Renal pelvis (tissue), 12 donors: ENCODE data around the gene TMEM191C. TPM values are rescaled to one million over a fixed set of nuclear protein-coding genes. Genes with fewer than 3 reads are reported as not detected.
"Not testable (repeated sequence)": the region's sequence is repeated elsewhere in the genome, so short reads cannot be mapped to it uniquely, and the experiment has no call there.

Source experiments
- DNase-seq: peaks from one replicate; pipeline ENCODE4 v3.0.0-alpha.2; 2013
- long read RNA-seq, 16 experiments: transcript quantifications; one replicate each; lab custom pipeline, GENCODE V29; 2026
- polyA plus RNA-seq, 3 donors: library from polyadenylated mRNA; unstranded; fragments of 120-200 nt; gene quantifications; one replicate each; pipeline ENCODE4 v1.2.1, GENCODE V29; 2013; ENCODE audit not compliant: insufficient read length in 3 of 3

The TMEM191C gene
- polyA plus RNA-seq: 1 to 10 TPM; 1.8 to 2.3 (median 2.0) TPM
- long read RNA-seq, donor 1: 0 reads
- long read RNA-seq, donor 2: 0 reads
- long read RNA-seq, donor 3: 0 reads
- long read RNA-seq, donor 4, partial matches to known transcripts: 0 of 1 reads
- long read RNA-seq, donor 4, other reads (novel, unspliced or antisense): 0 of 1 reads
- long read RNA-seq, donor 5: 0 reads
- long read RNA-seq, donor 6, partial matches to known transcripts: 0 of 1 reads
- long read RNA-seq, donor 6, other reads (novel, unspliced or antisense): 0 of 1 reads
- long read RNA-seq, donor 7: 0 reads
- long read RNA-seq, donor 8: 0 reads
- long read RNA-seq, donor 9: 0 reads
- long read RNA-seq, donor 10: 0 reads
- long read RNA-seq, donor 11, partial matches to known transcripts: 0 of 1 reads
- long read RNA-seq, donor 11, other reads (novel, unspliced or antisense): 0 of 1 reads
- long read RNA-seq, donor 12: 0 reads
- long read RNA-seq, donor 13, partial matches to known transcripts: 22 of 29 reads
- long read RNA-seq, donor 13, other reads (novel, unspliced or antisense): 7 of 29 reads
- long read RNA-seq, donor 14: 0 reads
- long read RNA-seq, donor 15, partial matches to known transcripts: 48 of 51 reads
- long read RNA-seq, donor 15, other reads (novel, unspliced or antisense): 0 of 51 reads
- long read RNA-seq, donor 16: 0 reads

DNA sequence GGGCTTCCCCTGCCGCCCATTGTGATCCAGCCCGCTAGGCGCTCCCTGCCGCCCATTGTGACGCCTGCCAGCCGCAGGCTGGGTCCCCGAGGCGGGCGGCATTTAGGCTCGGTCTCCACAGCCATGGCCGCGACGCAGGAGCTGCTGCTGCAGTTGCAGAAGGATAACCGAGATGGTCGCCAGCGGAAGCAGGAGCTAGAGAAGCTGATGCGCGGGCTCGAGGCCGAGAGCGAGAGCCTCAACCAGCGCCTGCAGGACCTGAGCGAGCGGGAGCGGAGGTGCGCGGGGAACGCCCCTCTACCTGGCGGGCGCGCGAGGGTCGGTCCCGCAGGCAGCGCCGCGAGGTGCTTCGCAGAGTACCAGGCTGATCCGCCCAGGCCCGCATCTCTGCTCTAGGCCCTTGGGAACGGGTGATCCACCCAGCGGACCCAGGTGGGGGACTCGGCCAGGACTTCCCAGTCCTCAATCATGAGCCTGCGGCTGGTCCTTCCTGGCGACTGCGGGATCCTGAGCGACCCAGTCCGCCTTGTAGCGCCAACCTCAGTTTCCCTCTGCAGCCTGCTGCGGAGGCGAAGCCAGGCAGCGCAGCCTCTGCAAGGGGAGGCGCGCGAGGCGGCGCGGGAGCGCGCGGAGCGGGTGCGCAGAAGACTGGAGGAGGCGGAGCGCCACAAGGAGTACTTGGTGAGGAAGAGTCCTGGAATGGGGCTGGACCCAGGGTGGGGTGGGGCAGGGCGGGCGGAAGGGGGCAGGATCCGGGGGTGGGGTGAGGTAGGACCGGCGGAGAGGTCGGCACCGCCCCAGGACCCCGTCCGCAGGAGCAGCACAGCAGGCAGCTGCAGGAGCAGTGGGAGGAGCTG lies at the start of gene TMEM191C:
Gene TMEM191C (plus strand): TSS at position 51 of the 857 bp plus-strand sequence. CDS start 73 bp downstream, at position 124.
- DNase-seq: not testable (repeated sequence)

DNA sequence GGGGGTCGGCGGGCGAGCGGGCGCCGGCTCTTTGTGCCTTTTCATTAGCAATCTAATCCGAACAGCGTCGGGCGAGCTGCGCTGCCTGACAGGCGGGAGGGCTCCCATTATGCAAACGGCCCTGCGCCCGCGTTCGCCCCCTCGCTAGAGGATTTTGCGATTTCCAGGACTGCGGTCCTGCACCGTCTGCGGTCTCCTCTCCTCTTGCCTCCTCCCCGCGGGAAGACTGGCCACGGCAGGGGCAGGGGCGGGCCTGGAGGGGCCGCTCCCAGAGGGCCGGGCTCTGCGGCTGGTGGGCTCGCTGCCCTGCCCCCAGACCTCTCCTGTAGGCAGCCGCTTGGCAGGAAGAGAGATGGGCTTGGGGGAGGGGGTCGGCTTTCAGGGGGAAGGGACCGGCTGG lies 49.3 kb upstream of the TMEM191C start:
- DNase-seq: not testable (repeated sequence)

DNA sequence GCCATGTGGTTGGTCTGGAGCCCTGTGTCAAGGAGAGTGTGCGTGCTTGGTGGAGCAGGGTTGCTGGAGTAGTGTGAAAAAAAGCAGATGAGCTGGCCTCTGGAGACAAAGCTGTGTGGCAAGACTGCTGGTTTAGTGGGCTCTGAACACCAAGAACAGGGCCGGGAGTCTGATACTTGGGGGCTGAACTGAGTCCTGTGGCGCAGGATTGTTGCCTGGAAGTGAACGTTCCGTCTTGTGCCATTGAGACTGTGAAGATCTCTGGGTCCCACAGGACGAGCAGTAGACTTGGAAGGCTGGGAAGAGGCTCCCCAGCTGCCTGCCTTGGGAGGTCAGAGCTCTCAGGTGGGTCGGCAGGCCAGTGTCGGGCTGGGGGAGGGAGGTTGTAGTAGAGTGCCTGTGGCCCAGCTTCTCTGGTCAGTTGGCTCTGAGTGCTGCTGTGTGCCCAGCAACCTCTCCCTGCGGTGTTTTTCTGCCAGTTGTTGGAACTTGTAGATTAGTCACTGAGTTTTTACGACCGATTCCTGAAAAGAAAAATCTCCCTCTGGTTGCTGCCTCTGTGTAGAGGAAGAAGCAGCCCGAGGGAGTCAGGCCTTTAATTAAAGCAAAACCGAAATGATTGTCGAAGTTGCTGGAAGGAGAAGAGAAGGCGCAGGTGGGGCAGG lies 48.1 kb upstream of the TMEM191C start:
- not testable (repeated sequence) for DNase-seq

DNA sequence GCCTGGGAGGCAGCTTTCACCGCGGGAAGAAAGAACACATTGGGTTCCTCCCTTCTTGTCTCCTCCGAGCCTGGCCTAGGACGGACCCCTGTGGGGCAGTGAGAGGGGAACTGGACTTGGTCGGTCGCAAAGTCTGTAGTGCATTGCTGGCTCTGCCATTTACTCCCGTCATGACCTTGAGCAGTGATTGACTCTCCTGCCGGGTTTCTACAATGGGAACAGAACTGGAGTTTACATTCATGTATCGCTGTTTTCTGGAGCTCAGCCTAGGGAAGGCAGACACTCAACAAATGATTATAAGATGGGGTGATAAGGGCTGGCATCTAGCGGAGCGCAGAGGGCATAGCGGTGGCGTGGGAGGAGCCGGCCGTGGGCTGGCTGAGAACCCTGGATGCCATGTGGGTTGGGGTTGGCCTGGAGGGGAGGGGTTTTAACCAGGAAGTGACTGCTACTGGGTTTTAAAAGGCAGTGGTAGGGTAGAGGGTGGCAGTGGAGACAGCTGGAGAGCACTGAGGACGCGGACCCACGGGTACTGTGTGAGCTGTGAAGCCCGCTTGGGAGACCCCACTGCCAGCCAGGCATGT lies 46.9 kb upstream of the TMEM191C start:
- not testable (repeated sequence) for DNase-seq

DNA sequence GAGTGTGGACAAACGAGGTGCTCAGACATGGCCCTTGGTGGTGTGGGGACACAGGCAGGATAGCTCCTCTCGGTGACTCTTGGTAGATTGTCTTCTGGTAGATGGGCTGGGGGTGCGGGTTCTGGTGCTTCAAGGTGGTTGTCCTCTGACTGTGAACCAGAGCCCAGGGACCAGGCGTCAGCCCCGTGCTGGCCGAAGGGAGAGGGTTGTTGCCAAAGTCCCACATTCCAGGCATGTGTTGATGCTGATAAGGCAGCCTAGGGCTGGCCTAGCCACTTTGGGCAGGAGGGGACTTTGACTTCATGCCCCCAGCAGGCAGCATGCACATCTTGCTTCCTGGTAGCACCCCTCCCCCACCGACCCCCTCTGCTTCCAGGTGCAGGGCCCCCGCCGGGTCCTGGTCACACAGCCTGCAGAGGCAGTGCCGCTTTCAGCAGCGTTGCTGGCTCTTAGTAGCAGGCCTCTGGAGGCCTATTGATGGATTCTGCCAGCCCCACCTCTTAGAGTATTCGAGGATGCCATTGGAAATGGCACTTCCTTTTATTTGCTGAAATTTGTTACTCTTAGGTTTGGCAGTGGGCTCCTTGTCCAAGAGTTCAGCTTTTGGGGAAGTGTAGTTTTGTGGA lies 43.0 kb upstream of the TMEM191C start:
- not testable (repeated sequence) for DNase-seq

DNA sequence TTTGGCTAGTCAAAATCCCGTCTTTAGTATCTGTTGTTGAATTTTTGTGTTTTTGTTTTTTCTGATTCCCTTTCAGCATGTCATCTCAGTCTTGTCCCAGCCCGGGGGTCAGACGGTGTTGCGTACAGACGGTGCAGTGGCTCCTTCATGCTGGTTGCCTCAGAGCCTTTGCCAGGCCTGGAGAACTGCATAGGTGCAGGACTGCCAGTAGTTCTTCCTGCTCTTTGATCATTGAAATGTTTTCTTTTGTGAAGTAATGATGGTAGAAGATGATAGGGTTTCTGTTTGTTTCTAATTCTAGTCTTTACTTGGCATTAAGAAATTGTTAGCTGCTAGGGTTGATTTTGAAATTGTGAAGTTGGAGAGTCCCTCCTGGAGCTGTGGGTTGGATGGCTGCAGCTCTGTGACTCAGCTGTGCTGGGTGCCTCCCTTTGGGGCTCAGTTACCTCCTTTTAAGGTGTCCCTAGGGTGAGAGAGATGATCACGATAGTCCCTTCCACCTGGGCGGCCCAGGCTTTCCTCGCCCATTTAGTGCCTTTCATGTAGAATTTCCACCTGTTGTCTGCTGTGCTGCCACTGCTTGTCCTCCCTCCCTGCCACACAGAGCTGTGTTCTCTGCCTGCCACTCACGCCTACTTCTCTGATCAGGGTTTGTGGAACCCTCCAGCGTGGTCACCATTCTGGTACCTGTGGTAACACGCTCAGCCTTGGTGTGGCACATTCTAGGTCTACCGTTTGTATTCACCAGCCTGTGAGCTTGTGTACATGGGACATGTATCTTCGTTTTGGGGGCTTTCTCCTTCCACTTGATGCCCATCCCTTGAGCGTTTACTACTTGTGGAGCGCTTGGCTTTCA lies 32.6 kb upstream of the TMEM191C start:
- not testable (repeated sequence) for DNase-seq

DNA sequence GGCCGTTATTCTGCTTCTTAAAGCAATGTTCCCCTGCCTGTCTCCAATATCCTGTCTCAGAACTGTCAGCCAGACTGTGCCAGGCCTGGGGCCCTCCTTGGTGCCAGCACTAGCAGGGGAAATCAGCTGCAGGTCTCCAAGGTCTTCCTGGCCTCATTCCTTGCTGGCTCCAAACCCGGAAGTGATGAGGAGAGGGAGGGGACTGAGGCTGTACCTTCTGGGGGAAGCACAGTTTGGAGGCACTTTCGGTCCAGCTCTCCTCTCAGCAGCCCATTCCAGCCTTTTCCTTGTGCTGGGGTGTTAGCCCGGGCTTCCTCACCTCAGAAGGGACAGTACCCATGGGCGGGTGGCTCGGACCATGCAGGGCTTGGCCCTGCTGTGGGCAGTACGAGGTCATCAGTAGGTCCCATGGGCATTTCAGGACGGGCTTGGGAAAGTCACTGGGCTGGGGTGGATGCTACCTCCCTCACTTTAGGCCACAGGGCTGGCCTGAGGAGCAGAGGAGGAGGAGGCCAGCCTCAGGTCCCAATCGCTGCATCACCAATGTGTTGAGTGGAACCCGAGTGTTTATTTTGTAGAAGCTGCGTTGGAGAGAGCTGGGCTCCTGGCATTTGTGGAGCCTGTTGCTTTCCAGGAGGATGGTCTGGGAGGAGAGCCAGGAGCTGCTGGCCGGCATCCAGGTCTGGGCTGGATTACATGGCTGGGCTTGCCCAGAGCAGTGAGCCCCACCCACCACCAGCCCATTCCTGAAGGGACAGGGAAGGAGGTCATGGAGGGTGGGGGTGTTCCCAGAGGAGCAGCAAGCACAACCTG lies 31.0 kb upstream of the TMEM191C start:
- DNase-seq: not testable (repeated sequence)

DNA sequence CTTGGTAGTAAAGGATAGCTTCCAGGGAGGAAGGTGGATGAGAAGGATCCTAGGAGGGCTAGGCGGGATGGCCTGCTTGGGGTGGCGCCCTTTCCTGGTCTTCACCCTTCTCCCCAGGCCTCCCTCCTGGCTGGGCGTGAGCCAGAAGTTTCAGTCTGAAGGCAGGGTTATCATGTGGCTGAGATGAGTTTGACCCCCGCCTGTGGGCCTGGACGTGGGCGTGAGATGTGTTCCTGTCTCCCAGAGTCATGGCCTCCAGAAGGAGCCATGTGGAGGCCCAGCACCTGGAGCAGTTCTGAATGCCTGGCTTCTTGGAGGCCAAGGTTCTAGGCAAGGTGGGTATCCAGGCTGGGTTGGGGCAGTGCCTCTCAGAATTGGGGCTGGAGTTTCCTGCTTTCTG lies 29.2 kb upstream of the TMEM191C start:
- not testable (repeated sequence) for DNase-seq

DNA sequence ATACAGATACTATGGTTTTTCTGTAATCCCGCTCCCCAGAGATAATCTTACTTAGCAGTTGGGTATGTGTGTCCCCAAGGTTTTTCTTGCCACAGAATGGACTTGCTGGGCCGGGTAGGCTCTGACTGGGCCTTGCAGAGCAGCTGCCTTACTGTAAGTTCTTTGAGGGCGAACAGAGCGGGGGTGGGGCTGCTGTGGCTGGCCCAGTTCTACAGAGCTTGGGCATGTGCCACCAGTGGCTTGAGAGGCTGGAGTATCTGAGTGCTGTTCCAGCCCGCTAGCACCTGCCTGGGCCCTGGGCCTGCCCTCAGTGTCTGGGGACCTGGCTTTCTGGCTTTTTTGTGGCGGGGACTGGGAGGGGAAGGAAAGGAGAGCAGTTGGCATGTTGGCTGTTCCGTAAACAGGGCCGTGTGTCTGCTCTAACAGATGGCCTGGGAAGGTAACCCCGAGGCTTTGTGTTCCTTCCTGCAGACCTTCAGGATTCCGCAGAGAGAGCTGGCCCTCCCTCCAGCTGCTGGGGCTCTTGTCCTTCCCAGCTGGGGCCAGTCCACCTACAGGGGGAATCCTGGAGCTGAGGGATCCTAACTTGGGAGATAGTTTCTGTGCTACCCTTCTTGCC lies 27.1 kb upstream of the TMEM191C start:
- not testable (repeated sequence) for DNase-seq

DNA sequence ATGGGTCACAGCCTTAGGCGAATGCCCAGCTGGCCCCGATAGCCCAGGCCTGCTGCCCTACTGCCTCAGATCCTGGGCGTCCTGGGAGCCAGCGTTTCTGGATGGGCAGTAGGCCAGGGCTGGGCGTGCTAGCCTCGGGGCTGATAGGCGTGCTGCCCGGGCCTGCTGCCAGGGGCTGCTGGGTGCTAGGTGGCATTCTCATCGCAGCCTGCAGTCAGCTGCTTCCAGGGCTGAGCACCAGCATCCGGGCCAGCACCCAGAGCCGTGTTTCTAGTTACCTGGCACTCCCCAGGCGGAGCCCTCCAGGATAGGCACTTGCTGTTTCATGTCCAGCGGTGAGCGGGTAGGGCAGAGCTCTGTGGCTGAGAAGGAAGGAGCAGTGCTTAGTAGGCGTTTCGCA lies 26.5 kb upstream of the TMEM191C start:
- not testable (repeated sequence) for DNase-seq

DNA sequence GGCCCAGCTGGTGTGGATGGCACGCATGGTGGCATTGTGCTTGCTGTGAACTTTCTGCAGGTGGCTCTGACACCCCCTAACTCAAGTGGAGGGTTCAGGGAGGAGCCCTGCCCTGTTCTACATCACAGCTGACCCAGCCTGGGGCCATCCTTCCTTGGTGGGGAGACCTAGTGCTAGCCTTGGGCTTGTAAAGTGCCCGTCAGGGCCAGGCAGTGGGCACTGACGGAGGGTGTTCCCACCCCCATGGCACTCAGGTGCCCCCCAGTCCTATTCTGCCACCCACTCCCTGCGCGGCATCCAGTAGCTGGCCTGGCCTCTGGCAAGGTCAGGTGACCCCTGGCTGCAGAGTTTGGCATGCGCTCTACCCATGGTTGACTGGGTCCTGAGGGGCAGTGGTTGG lies 26.0 kb upstream of the TMEM191C start:
- DNase-seq: not testable (repeated sequence)

DNA sequence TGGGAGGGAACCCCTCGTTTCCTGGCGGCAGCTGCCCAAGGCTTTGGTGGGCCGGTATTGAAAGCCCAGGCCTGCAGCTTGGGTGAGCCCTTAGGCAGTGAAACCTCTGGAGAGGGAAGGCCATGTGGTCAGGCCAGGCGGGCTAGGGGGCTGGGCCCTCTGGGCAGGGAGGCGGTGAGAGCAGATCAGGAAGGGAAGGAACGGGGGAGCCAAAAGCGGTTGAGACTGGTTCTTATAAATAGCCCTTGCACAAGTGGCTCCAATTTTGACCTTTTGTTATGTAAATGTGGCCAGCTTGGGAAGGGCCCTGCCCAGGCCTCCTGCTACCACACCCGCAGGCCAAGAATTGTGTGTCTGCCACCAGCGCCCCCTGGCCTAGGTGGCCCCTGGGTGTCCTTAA lies 25.1 kb upstream of the TMEM191C start:
- DNase-seq: not testable (repeated sequence)

DNA sequence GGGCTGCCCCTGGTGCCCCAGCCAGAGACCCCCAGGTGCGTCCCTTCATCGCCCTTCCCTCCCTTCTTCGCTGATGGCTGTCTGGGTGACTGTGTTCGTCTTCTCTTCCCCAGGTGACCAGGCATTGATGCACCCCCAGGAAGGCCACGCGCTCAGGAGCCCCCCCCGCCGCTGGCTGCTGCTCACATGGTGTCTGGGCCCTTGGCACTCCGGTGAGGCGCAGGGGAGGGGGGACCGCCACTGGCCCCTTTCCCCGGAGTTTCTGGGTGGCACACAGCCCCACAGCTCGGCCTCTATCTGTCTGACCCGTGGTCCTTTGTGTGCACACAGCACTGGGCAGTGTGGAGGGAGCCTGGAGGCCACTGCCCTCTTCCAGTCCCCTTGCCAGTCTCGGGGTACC lies 24.5 kb upstream of the TMEM191C start:
- DNase-seq: not testable (repeated sequence)

DNA sequence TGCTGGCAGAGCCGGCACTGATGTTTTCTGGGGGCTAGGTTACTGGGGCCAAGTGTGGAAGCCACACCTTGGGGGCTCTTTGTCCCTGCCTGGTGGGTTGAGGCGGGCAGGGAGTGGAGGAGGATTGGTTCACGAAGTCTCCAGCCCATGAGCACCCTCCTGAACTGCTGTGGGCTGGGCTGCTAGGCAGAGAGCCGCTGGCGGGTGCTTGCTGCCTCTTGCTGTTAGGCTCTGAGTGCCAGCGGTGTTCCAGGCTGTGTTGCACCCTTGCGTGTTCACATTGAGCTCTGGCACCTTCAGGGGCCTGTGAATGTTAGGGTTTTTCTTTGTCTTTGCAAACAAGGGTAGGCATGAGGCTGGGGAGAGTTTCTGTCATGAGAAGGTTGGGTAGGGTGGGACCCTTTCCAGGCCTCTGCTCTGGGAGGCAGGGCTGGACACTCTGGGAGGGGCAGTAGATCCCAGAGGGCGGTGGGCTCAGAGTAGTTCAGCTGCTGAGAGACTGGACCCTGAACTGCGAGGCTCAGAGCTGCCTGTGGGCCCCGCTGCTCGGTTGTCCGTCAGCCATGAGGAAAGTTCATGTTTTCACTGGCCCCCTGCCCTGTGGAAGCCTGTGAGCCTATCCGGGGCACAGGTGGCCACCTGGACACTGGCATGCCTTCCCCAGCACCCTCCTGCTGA lies 24.0 kb upstream of the TMEM191C start:
- DNase-seq: no peak

DNA sequence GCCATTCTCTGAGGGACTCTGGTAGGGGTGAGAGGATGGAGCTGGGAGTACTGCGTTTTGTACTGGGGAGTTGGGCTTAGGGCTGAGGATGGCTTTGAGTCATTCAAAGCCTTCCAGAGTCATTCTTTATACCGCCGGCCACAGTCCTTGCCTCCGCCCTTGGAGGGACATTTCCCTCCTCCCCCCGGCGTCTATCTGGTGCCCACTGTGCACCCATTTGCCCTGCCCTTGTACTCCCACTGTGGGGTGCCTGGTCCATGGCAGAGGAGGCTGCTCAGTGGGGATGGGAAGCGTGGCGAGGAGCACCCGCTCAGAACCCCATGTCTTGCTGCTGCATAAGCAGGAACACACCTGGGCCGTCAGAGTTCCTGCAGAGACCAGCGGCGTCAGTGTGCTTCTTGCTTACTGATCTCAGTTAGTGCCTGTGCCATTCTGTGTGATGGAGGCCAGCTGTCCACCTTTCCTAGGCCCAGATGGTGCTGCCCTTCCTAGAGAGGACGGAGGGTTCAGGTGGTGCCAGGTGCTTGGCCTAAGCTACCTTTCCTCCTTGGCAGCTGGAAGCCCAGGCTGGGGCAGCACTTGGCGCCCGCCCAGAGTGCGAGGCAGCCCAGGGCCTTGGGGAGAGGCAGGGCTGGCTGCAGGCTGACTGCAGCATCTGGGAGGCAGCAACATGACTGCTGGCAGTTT lies 23.3 kb upstream of the TMEM191C start:
- no peak for DNase-seq

DNA sequence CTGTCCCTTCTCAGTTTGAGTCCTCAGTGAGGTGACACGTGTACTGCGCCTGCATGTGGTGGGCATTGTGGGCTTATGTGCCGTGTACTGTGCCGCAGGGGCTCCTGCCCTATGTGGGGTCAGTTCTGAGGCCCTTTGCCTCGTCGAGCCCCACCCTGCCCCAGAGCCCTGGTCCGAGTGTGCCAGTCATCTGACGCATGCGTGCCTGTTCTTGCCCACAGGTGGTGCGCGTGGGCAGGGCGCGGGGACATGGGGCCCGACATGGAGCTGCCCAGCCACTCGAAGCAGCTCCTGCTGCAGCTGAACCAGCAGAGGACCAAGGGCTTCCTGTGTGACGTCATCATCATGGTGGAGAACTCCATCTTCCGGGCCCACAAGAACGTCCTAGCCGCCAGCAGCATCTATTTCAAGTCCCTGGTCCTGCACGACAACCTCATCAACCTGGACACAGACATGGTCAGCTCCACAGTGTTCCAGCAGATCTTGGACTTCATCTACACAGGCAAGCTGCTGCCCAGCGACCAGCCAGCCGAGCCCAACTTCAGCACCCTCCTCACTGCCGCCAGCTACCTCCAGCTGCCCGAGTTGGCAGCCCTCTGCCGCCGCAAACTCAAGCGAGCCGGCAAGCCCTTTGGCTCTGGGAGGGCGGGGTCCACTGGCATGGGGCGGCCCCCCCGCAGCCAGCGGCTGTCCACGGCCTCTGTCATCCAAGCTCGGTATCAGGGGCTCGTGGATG lies 22.3 kb upstream of the TMEM191C start:
- DNase-seq: no peak
